ENCODE data around the gene SCAMP4. TPM values are rescaled to one million over a fixed set of nuclear protein-coding genes. Genes with fewer than 3 reads are reported as not detected.

Gene SCAMP4
- total and polyA plus RNA-seq, 2 of the 13 experiments (the other 11 are each of a cell fraction or from before 2014, with no cell fraction given) = 10.7 to 13.7 TPM

DNA sequence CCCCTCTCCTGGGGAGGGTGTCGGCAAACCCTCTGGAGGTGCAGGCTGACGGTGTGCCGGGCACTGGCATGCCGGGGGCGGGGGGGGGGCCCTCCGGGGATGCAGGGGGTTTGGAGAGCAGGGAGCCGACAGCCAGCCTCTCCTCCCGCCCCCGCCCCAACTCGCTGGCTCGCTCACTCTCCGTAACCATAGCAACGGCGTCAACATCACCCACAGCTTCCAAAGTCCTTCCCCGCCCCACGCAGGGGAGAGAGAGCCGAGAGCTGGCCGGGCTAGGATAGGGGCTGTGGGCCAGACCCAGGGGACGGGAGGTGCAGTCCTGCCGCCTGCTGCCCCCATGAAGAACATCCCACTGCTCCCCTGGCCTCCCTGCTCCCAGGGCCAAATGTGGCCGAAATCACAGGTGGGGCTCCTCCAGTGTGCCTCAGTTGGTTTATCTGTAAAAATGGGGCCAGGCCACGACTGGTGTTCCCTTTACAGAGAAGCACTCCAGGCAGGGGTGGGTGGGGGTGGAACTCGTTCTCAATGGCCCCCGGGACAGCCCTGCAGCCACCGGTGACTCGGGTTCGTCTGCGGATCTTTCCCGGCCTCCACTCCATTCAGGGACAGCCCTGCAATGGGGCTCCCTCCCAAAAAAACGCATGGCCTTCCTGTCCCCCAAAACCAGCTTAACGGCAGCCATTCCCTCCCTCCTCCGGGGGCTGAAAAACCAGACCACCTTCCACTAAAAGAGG lies 45.0 kb upstream of the SCAMP4 start (continued):
- TF ChIP-seq RBM22 (optimal IDR thresholded peaks at IDR 0.05; ENCODE audit: low read length) = peak; percentile 33
- peak; percentile 88 for TF ChIP-seq PATZ1 (CRISPR knock-in tag; IDR thresholded peaks at IDR 0.05)
- TF ChIP-seq CREB1 (IDR thresholded peaks at IDR 0.05) = no peak
- no peak for TF ChIP-seq CREB1 (CRISPR knock-in tag; IDR thresholded peaks at IDR 0.05)
- no peak for TF ChIP-seq EHMT2 (IDR thresholded peaks at IDR 0.05; ENCODE audit: borderline replicate concordance, low read depth, low read length)
- 0 out of 2 replicates have a peak, but pooled peaks have one; percentile 33 for TF ChIP-seq ZBTB2 (CRISPR knock-in tag; IDR thresholded peaks at IDR 0.05; ENCODE audit: low read depth)
- TF ChIP-seq, protein P1, sequence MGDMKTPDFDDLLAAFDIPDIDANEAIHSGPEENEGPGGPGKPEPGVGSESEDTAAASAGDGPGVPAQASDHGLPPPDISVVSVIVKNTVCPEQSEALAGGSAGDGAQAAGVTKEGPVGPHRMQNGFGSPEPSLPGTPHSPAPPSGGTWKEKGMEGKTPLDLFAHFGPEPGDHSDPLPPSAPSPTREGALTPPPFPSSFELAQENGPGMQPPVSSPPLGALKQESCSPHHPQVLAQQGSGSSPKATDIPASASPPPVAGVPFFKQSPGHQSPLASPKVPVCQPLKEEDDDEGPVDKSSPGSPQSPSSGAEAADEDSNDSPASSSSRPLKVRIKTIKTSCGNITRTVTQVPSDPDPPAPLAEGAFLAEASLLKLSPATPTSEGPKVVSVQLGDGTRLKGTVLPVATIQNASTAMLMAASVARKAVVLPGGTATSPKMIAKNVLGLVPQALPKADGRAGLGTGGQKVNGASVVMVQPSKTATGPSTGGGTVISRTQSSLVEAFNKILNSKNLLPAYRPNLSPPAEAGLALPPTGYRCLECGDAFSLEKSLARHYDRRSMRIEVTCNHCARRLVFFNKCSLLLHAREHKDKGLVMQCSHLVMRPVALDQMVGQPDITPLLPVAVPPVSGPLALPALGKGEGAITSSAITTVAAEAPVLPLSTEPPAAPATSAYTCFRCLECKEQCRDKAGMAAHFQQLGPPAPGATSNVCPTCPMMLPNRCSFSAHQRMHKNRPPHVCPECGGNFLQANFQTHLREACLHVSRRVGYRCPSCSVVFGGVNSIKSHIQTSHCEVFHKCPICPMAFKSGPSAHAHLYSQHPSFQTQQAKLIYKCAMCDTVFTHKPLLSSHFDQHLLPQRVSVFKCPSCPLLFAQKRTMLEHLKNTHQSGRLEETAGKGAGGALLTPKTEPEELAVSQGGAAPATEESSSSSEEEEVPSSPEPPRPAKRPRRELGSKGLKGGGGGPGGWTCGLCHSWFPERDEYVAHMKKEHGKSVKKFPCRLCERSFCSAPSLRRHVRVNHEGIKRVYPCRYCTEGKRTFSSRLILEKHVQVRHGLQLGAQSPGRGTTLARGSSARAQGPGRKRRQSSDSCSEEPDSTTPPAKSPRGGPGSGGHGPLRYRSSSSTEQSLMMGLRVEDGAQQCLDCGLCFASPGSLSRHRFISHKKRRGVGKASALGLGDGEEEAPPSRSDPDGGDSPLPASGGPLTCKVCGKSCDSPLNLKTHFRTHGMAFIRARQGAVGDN (CRISPR knock-in tag; IDR thresholded peaks at IDR 0.05) = peak; percentile 54
- peak; percentile 42; the same call in 1 of the 2 replicates for TF ChIP-seq ZC3H13 (CRISPR knock-in tag; IDR thresholded peaks at IDR 0.05)
- TF ChIP-seq HBP1 (CRISPR knock-in tag; IDR thresholded peaks at IDR 0.05; ENCODE audit: low read depth) = no peak
- TF ChIP-seq RXRA (CRISPR knock-in tag; IDR thresholded peaks at IDR 0.05) = 0 out of 2 replicates have a peak, but pooled peaks have one; percentile 36
- no peak for TF ChIP-seq ZNF33B (CRISPR knock-in tag; IDR thresholded peaks at IDR 0.05)
- TF ChIP-seq ZNF205 (CRISPR knock-in tag; IDR thresholded peaks at IDR 0.05) = no peak
- no peak for TF ChIP-seq GABPB1 (CRISPR knock-in tag; IDR thresholded peaks at IDR 0.05)
- TF ChIP-seq ZNF335 (CRISPR knock-in tag; IDR thresholded peaks at IDR 0.05) = peak; percentile 80
- TF ChIP-seq YEATS2 (CRISPR knock-in tag; IDR thresholded peaks at IDR 0.05; ENCODE audit: borderline replicate concordance) = no peak
- peak; percentile 33 for TF ChIP-seq TBL1XR1 (IDR thresholded peaks at IDR 0.05; ENCODE audit: borderline replicate concordance, low read length, partially characterized antibody)
- TF ChIP-seq BHLHE40 (IDR thresholded peaks at IDR 0.05; ENCODE audit: low read length) = peak; percentile 28; the same call in 1 of the 2 replicates
- TF ChIP-seq ZSCAN22 (CRISPR knock-in tag; IDR thresholded peaks at IDR 0.05) = no peak
- no peak for TF ChIP-seq CAMTA2 (CRISPR knock-in tag; IDR thresholded peaks at IDR 0.05; ENCODE audit: borderline replicate concordance)
- TF ChIP-seq HNRNPLL (IDR thresholded peaks at IDR 0.05; ENCODE audit: low read depth, low read length, poor library complexity, severe bottlenecking) = peak; percentile 18
- 0 out of 2 replicates have a peak, but pooled peaks have one; percentile 24 for TF ChIP-seq ZBTB7A (CRISPR knock-in tag; IDR thresholded peaks at IDR 0.05)
- TF ChIP-seq ZNF20 (CRISPR knock-in tag; IDR thresholded peaks at IDR 0.05) = no peak

Data from HepG2 (cell line).